ENCODE data around the gene C1GALT1C1. TPM values are rescaled to one million over a fixed set of nuclear protein-coding genes. Genes with fewer than 3 reads are reported as not detected.

Gene C1GALT1C1
- polyA plus RNA-seq, result 25.2 and 26.6 TPM in 2 replicates
- 16.8 and 20.4 TPM in 2 replicates for polyA minus RNA-seq

GRCh38 chrX:120629667-120630537 is at the start of gene C1GALT1C1:
C1GALT1C1 (minus strand) TSS chrX:120630054; CDS start chrX:120627166, 2,888 bp downstream.
- Histone ChIP-seq H4K20me1 (ENCODE audit: insufficient read depth) (no peaks in the 10 kb centered on the region), H3K27me3 (ENCODE audit: insufficient read depth, low read depth, low read length) (no peaks in the 10 kb centered on the region), H3K9ac (ENCODE audit: low read length) (peak within 1 kb of the TSS; percentile 74), H3K27ac (ENCODE audit: low read length) (peak within 1 kb of the TSS; percentile 88), H3K9me3 (ENCODE audit: low read length) (no peaks in the 10 kb centered on the region), H2AFZ (ENCODE audit: low read depth, low read length) (peak within 1 kb of the TSS; percentile 45), H3K79me2 (replicated peaks; ENCODE audit: insufficient read depth, low read length) (no peaks in the 10 kb centered on the region), H3K4me3 (ENCODE audit: low read length) (peak within 1 kb of the TSS; percentile 73), H3K9me2 (ENCODE audit: insufficient read depth, low read length) (no peaks in the 10 kb centered on the region), H3F3A (ENCODE audit: insufficient read depth, low read length, poor library complexity, severe bottlenecking) (no peaks in the 10 kb centered on the region), H3K4me2 (ENCODE audit: low read length) (peak within 1 kb of the TSS; percentile 73), H3K36me3 (ENCODE audit: insufficient read depth, low read length) (no peaks in the 10 kb centered on the region)
- TF ChIP-seq REST (IDR thresholded peaks at IDR 0.05; ENCODE audit: borderline replicate concordance) (peak; percentile 30), TAF1 (IDR thresholded peaks at IDR 0.05; ENCODE audit: low read depth) (no peak), SMC3 (conservative IDR thresholded peaks at IDR 0.05; ENCODE audit: poor library complexity) (no peak), MXI1 (conservative IDR thresholded peaks at IDR 0.05; ENCODE audit: poor library complexity, severe bottlenecking) (peak; percentile 63), EZH2 (IDR thresholded peaks at IDR 0.05; ENCODE audit: borderline replicate concordance, insufficient read depth, low read length, poor library complexity, severe bottlenecking) (no peak), RAD21 (conservative IDR thresholded peaks at IDR 0.05) (no peak), POLR2AphosphoS5 (IDR thresholded peaks at IDR 0.05) (peak; percentile 60), CTCF (IDR thresholded peaks at IDR 0.05; ENCODE audit: poor library complexity, severe bottlenecking) (peak; percentile 10), EP300 (conservative IDR thresholded peaks at IDR 0.05; ENCODE audit: poor library complexity, severe bottlenecking) (peak; percentile 3)

GRCh38 chrX:120677004-120677652 is 47.3 kb upstream of the C1GALT1C1 start:
- Histone ChIP-seq H3K27me3 (ENCODE audit: insufficient read depth, low read depth, low read length) (no peaks in the 10 kb centered on the region), H3K27ac (ENCODE audit: low read length) (no peak overlapping the region), H3K9me2 (ENCODE audit: insufficient read depth, low read length) (no peaks in the 10 kb centered on the region), H3K4me2 (ENCODE audit: low read length) (no peak overlapping the region), H4K20me1 (ENCODE audit: insufficient read depth) (no peaks in the 10 kb centered on the region), H3K9me3 (ENCODE audit: low read length) (no peaks in the 10 kb centered on the region), H3K79me2 (replicated peaks; ENCODE audit: insufficient read depth, low read length) (no peaks in the 10 kb centered on the region), H3F3A (ENCODE audit: insufficient read depth, low read length, poor library complexity, severe bottlenecking) (no peaks in the 10 kb centered on the region), H3K36me3 (ENCODE audit: insufficient read depth, low read length) (no peaks in the 10 kb centered on the region), H3K4me3 (ENCODE audit: low read length) (no peak overlapping the region), H3K9ac (ENCODE audit: low read length) (no peak overlapping the region), H2AFZ (ENCODE audit: low read depth, low read length) (no peak overlapping the region)
- TF ChIP-seq TAF1 (IDR thresholded peaks at IDR 0.05; ENCODE audit: low read depth), result no peak
- no peak for TF ChIP-seq EP300 (conservative IDR thresholded peaks at IDR 0.05; ENCODE audit: poor library complexity, severe bottlenecking)
- no peak for TF ChIP-seq SMC3 (conservative IDR thresholded peaks at IDR 0.05; ENCODE audit: poor library complexity)
- no peak for TF ChIP-seq MXI1 (conservative IDR thresholded peaks at IDR 0.05; ENCODE audit: poor library complexity, severe bottlenecking)
- TF ChIP-seq POLR2AphosphoS5 (IDR thresholded peaks at IDR 0.05), result no peak
- TF ChIP-seq RAD21 (conservative IDR thresholded peaks at IDR 0.05), result no peak
- TF ChIP-seq REST (IDR thresholded peaks at IDR 0.05; ENCODE audit: borderline replicate concordance), result no peak
- TF ChIP-seq EZH2 (IDR thresholded peaks at IDR 0.05; ENCODE audit: borderline replicate concordance, insufficient read depth, low read length, poor library complexity, severe bottlenecking), result no peak
- TF ChIP-seq CTCF (IDR thresholded peaks at IDR 0.05; ENCODE audit: poor library complexity, severe bottlenecking), result no peak

All from neural cell (in vitro differentiated cells).